GM12801 (cell line): ENCODE results near the gene RPL41.

Experiments used
- CTCF ChIP-seq: IDR thresholded peaks from one replicate; pipeline ENCODE4 v1.5.1; 2011; ENCODE audit warnings: control low read depth; ENCODE audit not compliant: insufficient read length; ENCODE audit errors: extremely low read depth

The RPL41 gene

GRCh38 chr12:56160894-56161689 lies 44.7 kb downstream of the RPL41 start:
- no peak for TF ChIP-seq CTCF

GRCh38 chr12:56161690-56162351 lies 45.4 kb downstream of the RPL41 start:
- no peak for TF ChIP-seq CTCF

GRCh38 chr12:56162468-56163290 lies 46.2 kb downstream of the RPL41 start:
- TF ChIP-seq CTCF = no peak

- TF ChIP-seq CTCF = no peak
Measured at GRCh38 chr12:56163533-56164344, 47.3 kb downstream of the RPL41 start.

- TF ChIP-seq CTCF = no peak
Measured at GRCh38 chr12:56164345-56164729, 47.9 kb downstream of the RPL41 start.

- TF ChIP-seq CTCF = no peak
Measured at GRCh38 chr12:56165369-56165768, 48.9 kb downstream of the RPL41 start.
